ENCODE data around the gene VPS50. TPM values are rescaled to one million over a fixed set of nuclear protein-coding genes. Genes with fewer than 3 reads are reported as not detected.

The VPS50 gene
- total and polyA plus RNA-seq, 10 of the 15 experiments (the other 5 are each of a cell fraction or from before 2014, with no cell fraction given) = 4.0 to 22.0 (median 16.2) TPM

DNA sequence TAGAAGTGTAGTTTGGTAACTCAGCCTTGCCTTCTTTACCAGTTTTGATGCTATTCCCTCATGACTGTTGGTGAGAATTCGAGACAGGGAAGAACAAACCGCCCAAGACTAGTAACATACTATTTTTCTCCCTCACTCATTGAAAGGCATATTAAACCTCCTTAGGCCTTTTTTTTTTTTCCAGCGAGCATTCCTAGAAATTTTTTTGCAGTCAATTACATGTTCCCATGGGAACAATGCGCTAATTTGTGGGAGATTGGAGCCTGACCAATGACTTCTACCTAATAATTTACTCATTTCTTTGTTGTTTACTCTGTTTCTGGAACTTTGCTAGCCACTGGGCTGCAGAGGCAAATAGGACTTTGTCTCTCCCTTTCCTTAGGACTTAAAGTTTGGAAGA, 6.0 kb downstream of the VPS50 start:
- SMC1A ChIA-PET (ENCODE audit: uncharacterized antibody, unreplicated experiment) = no interaction called here
- CTCF ChIA-PET = no interaction called here
- Histone ChIP-seq H3K4me1 (ENCODE audit: control insufficient read depth, insufficient read depth, low read length) (0 out of 2 replicates have a peak, but pooled peaks cover 3% of the 10 kb centered on the region), H2AFZ (ENCODE audit: control insufficient read depth, low read depth, low read length) (no peak overlapping the region), H3K27ac (ENCODE audit: control insufficient read depth, insufficient read depth) (no peak overlapping the region), H3K9me3 (replicated peaks; ENCODE audit: control insufficient read depth, insufficient read depth, low read length) (no peaks in the 10 kb centered on the region), H3K9ac (ENCODE audit: control insufficient read depth, insufficient read depth, low read length) (no peak overlapping the region), H3K27me3 (replicated peaks in 1 of 2; ENCODE audit: control insufficient read depth in 2 of 2, insufficient read depth in 2 of 2, low read length in 1 of 2) (no peaks in the 10 kb centered on the region), H3K4me3 (no peak overlapping the region), H3K4me2 (ENCODE audit: control insufficient read depth, insufficient read depth) (no peak overlapping the region), H4K20me1 (ENCODE audit: control insufficient read depth, insufficient read depth) (no peaks in the 10 kb centered on the region; the same call in 1 of the 2 replicates), H3K36me3 (ENCODE audit: control insufficient read depth in 2 of 2, insufficient read depth in 2 of 2, low read length in 1 of 2) (no peaks in the 10 kb centered on the region), H3K79me2 (ENCODE audit: control insufficient read depth, insufficient read depth, low read length) (peaks cover 5% of the 10 kb centered on the region)
- DNase-seq (ENCODE audit: low read depth, low spot score) (no peak), ATAC-seq (no peak), FAIRE-seq (no peak)
- WGBS (ENCODE audit: insufficient coverage, insufficient replicate concordance, low lambda C conversion rate, missing lambda C conversion rate) = 99% methylated on average over 4 of the region's 4 CpGs
- BruUV-seq (replicated peaks) = no TSS peak
- POLR2A ChIA-PET = no interaction called here
- TF ChIP-seq HDGF (IDR thresholded peaks at IDR 0.05) (no peak), SMAD5 (IDR thresholded peaks at IDR 0.05; ENCODE audit: low read depth) (no peak), RAD51 (IDR thresholded peaks at IDR 0.05) (no peak), PML (IDR thresholded peaks at IDR 0.05; ENCODE audit: low read length) (no peak), RAD21 (IDR thresholded peaks at IDR 0.05; ENCODE audit: insufficient read depth, low read depth, low read length) (no peak), SMC3 (IDR thresholded peaks at IDR 0.05; ENCODE audit: borderline replicate concordance, low read length) (no peak), ZNF384 (IDR thresholded peaks at IDR 0.05; ENCODE audit: borderline replicate concordance, low read depth, low read length) (no peak), NFYB (IDR thresholded peaks at IDR 0.05; ENCODE audit: insufficient read depth, low read depth, low read length) (no peak), ASH2L (IDR thresholded peaks at IDR 0.05; ENCODE audit: borderline replicate concordance, low read depth) (no peak), SMARCA5 (IDR thresholded peaks at IDR 0.05) (no peak), IKZF1 (conservative IDR thresholded peaks at IDR 0.05) (no peak), SPI1 (IDR thresholded peaks at IDR 0.05; ENCODE audit: borderline replicate concordance, insufficient read depth, low read depth, low read length) (no peak), YY1 (IDR thresholded peaks at IDR 0.05; ENCODE audit: low read depth, low read length) (no peak), ZNF687 (IDR thresholded peaks at IDR 0.05) (no peak), NBN (IDR thresholded peaks at IDR 0.05) (no peak), POU2F2 (IDR thresholded peaks at IDR 0.05; ENCODE audit: borderline replicate concordance, low read depth, low read length) (no peak)
- TF ChIP-seq, protein P1, sequence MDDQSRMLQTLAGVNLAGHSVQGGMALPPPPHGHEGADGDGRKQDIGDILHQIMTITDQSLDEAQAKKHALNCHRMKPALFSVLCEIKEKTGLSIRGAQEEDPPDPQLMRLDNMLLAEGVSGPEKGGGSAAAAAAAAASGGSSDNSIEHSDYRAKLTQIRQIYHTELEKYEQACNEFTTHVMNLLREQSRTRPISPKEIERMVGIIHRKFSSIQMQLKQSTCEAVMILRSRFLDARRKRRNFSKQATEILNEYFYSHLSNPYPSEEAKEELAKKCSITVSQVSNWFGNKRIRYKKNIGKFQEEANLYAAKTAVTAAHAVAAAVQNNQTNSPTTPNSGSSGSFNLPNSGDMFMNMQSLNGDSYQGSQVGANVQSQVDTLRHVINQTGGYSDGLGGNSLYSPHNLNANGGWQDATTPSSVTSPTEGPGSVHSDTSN (IDR thresholded peaks at IDR 0.05; ENCODE audit: insufficient replicate concordance, low read depth, low read length) = no peak
- in situ Hi-C loops (cut with MboI) (no loop called here), intact Hi-C loops (cut with micrococcal nuclease; ENCODE audit: unreplicated experiment) (loop anchor here (10.0 kb wide), 1 partner anchor 643 kb away; the partner anchor contains the start of gene FAM133B)
- RAD21 ChIA-PET (ENCODE audit: unreplicated experiment) = no interaction called here
